Thymus (tissue), 11 donors: ENCODE measurements around the gene ACSBG1. TPM values are rescaled to one million over a fixed set of nuclear protein-coding genes. Genes with fewer than 3 reads are reported as not detected.

Experiments used
- DNase-seq, 9 donors: peaks; one replicate each; pipeline ENCODE4 v3.0.0-alpha.2; 2013; ENCODE audit warnings: low spot score in 9 of 9, low read depth in 6 of 9, missing footprints in 1 of 9
- H3K27ac ChIP-seq, 2 donors: one replicate each; pipeline ENCODE4 v1.5.1; 2013; ENCODE audit warnings: control low read depth in 1 of 2, low read depth in 1 of 2, low read length in 1 of 2, mild to moderate bottlenecking in 1 of 2, moderate library complexity in 1 of 2
- H3K27me3 ChIP-seq, 2 donors: one replicate each; pipeline ENCODE4 v1.5.1; 2013; ENCODE audit warnings: low read length in 1 of 2; ENCODE audit not compliant: control insufficient read depth in 2 of 2, insufficient read depth in 1 of 2
- H3K36me3 ChIP-seq, 2 donors: one replicate each; pipeline ENCODE4 v1.5.1; 2013; ENCODE audit warnings: low read length in 1 of 2, mild to moderate bottlenecking in 1 of 2, moderate library complexity in 1 of 2; ENCODE audit not compliant: control insufficient read depth in 2 of 2, insufficient read depth in 2 of 2
- H3K4me1 ChIP-seq, 2 donors: one replicate each; pipeline ENCODE4 v1.5.1; 2013; ENCODE audit warnings: low read length in 2 of 2; ENCODE audit not compliant: control insufficient read depth in 2 of 2, insufficient read depth in 2 of 2
- H3K4me3 ChIP-seq, 2 donors: one replicate each; pipeline ENCODE4 v1.5.1; 2013; ENCODE audit warnings: low read length in 2 of 2, control low read depth in 1 of 2, mild to moderate bottlenecking in 1 of 2
- H3K9me3 ChIP-seq, 2 donors: one replicate each; pipeline ENCODE4 v1.5.1; 2013; ENCODE audit warnings: low read length in 1 of 2, mild to moderate bottlenecking in 1 of 2; ENCODE audit not compliant: control insufficient read depth in 2 of 2, insufficient read depth in 1 of 2
- WGBS: extraction: QIAGEN DNeasy Blood & Tissue Kit; methylation state at CpG from one replicate; pipeline ENCODE4 v1.1.7; 2013; 5-methylcytosine and 5-hydroxymethylcytosine counted together
- polyA plus RNA-seq: library from polyadenylated mRNA; stranded (reverse); fragments of 200-250 nt; gene quantifications from one replicate; pipeline ENCODE4 v1.2.3, GENCODE V29; 2013
- total RNA-seq: library from RNA; stranded (reverse); fragments of 120-200 nt; gene quantifications from one replicate; pipeline ENCODE4 v1.2.4, GENCODE V29; 2013
- donor health status: healthy.

Gene ACSBG1
- total and polyA plus RNA-seq, 2 donors: 1.1 to 7.9 TPM

DNA sequence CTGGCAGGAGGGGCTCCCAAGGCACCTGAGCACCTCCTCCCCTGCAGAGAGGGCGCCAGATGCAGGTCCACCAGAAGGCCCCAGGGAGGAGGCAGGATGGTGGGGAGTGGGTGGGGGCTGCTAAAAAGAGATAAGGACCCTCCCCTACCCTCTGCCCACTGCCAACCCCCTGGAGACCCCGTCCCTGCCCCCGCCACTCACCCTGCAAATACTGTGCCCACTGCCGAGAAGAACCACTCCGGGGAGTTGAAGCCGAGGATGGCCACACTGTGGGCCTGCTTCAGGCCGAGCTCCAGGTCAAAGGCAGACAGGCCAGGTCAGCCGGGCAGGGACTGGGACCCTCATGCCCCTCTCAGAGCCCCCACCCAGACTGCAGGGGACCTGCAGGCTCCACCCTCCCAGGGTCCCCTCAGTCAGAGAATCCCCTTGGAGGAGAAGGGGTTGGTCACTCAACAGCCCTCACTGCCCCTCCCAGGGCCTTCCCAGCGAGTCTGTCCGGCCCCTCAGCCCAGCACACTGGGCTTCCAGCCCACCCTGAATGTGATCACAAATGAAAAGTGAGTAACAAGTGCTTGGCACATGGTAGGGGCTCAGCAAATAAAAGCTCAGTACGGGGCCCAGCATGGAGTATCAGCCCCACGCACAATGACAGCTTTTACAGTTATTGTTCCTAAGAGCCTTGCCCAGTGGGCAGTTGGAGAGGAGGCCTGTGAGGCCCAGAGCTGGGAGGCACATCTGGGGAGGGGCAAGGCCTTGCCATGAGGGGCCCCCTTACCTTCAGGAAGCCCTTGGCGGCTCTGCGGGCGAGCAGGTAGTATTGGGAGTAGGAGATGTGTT is 40.4 kb downstream of the ACSBG1 start:
- WGBS: 97% methylated on average over 15 of the region's 15 CpGs
- no peak overlapping the region for H3K4me3 ChIP-seq
- no peaks in the 10 kb centered on the region for H3K36me3 ChIP-seq
- peaks cover 0 to 7% of the 10 kb centered on the region in 2 donors for H3K4me1 ChIP-seq
- no peaks in the 10 kb centered on the region for H3K9me3 ChIP-seq
- no peak overlapping the region for H3K27ac ChIP-seq
- H3K27me3 ChIP-seq: no peaks in the 10 kb centered on the region
- DNase-seq: no peak

DNA sequence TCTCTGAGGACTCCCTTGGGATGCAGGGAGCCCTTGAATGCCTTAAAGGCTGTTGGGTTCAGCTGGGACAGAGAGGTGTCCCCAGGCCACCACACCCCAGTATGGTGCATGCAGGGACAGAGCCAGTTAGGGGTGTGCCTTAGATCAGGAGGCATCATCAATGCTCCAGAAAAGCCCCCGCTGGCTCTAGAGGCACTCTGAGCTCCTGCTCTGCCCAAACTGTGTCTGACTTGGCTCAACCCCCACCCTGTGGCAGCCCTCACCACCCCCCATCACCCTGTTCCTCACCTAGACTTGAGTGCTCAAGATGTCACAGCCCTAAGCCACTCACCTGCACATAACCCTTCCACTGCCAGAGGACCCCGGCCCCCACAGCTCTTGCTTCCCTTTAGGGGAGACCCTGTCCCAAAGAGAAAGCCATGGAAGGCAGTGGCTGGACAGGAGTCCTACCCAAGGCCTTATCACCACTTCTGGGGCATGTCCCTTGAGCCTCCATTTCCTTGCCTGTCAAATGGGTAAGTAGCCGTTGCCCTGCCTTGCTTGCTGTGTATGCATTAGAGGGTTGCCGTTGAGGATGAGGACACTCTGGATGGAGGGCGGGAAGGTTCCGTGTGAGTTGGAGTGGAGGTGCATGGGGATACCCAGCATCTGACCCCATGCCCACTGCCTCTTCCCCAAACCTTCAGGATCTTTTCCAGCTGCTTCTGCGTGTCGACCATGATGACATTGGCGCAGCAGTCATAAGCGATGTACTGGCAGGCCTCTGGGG is 41.4 kb downstream of the ACSBG1 start:
- no peak overlapping the region for H3K4me3 ChIP-seq
- H3K4me1 ChIP-seq: peaks cover 0 to 7% of the 10 kb centered on the region in 2 donors
- H3K27me3 ChIP-seq: no peaks in the 10 kb centered on the region
- DNase-seq: no peak
- H3K36me3 ChIP-seq: no peaks in the 10 kb centered on the region
- WGBS: 99% methylated on average over 10 of the region's 10 CpGs
- no peaks in the 10 kb centered on the region for H3K9me3 ChIP-seq
- H3K27ac ChIP-seq: no peak overlapping the region

DNA sequence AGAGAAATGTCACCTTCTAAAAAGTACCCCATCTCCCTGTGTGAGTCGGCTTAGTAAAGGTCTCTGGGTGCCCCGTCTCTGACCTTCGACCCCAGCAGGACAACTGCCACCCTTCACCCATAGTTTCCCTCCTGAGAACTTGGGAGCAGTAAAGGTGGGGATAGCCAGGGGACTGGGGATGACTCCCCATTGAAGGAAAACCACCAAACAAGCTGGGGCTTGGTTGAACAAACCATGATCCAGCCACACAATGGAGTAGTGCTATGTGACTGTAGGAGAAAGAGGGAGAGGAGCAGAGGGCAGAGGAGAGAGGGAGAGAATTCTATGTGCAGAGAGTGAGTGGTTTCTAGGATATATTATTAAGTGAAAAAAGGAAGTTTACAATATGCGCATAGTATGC is 51.5 kb downstream of the ACSBG1 start:
- no peak overlapping the region for H3K4me3 ChIP-seq
- DNase-seq: no peak
- H3K27me3 ChIP-seq: no peaks in the 10 kb centered on the region
- WGBS: 97% methylated on average over 4 of the region's 4 CpGs
- H3K4me1 ChIP-seq: peaks cover 25 to 31% of the 10 kb centered on the region in 2 donors
- H3K36me3 ChIP-seq: peaks cover 0 to 5% of the 10 kb centered on the region in 2 donors
- H3K27ac ChIP-seq: no peak overlapping the region
- H3K9me3 ChIP-seq: peaks cover 0 to 4% of the 10 kb centered on the region in 2 donors

DNA sequence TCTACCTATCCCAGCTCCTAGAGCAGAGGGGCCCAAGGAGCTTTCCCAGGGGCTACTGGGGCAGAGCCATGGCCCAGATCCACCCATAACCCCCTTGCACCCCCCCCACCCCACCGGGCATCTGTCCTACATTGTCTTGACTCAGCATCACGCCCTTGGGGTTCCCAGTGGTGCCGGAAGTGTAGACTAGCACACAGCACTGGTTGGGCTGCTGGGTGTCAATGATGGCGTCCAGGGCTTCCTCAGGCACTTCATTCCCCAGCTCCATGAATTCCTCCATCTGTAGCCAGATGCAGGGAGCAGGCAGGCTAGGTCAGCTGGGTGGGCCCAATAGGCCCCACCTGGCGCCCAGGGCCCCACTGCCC is 52.0 kb downstream of the ACSBG1 start:
- Histone ChIP-seq H3K36me3 (peaks cover 0 to 5% of the 10 kb centered on the region in 2 donors), H3K27ac (no peak overlapping the region), H3K4me3 (no peak overlapping the region), H3K4me1 (peaks cover 28 to 36% of the 10 kb centered on the region in 2 donors), H3K9me3 (peaks cover 0 to 4% of the 10 kb centered on the region in 2 donors), H3K27me3 (no peaks in the 10 kb centered on the region)
- 98% methylated on average over 5 of the region's 5 CpGs for WGBS
- DNase-seq: no peak

DNA sequence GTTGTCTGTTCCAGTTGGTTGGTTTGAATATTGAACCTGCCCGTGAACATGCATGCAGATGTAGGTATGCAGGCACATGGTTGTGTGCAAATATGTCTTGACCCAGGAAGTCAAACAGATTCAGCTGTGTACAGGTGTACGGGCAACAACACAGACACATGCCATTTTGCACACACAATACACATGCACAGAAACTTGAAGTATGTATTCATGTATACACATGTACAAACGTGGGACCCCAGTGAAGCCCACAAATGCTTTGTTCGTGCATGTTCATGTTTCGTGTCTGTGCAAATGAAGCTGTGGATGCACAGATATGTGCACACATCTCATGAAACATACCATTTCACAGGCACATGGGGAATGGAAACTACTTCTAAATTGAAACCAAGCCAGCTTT is 54.5 kb downstream of the ACSBG1 start:
- H3K36me3 ChIP-seq: peaks cover 0 to 5% of the 10 kb centered on the region in 2 donors
- H3K9me3 ChIP-seq: peaks cover 0 to 4% of the 10 kb centered on the region in 2 donors
- 95% methylated on average over 5 of the region's 5 CpGs for WGBS
- H3K4me3 ChIP-seq: no peak overlapping the region
- H3K4me1 ChIP-seq: peaks cover 40 to 57% of the 10 kb centered on the region in 2 donors
- no peak for DNase-seq
- H3K27ac ChIP-seq: no peak overlapping the region
- H3K27me3 ChIP-seq: no peaks in the 10 kb centered on the region

DNA sequence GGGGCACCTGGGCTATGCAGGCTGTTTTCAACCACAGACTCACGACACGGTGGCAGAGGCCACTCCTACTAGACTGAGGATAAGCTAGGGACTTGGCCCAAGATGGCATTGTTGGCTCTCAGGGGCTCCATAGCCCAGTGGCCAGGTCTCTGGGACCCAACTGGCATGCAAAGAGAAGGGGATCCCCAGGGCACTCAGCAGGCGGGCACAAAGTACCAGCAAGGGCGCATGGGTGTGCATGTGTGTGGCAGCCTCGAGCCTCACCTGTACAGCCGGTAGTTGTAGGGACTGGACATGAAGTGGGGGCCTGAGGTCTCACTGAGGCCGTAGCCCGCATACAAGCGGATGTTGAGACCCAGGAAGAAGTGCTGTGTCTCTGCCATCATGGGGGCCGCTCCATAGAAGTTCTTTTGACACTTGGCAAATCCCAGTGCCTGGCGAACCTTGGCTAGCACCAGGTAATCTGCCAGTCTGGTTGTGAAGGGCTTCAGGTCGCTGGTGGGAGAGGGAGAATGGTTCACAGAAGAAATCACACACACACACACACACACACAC is 55.0 kb downstream of the ACSBG1 start:
- WGBS: 87% methylated on average over 12 of the region's 12 CpGs

DNA sequence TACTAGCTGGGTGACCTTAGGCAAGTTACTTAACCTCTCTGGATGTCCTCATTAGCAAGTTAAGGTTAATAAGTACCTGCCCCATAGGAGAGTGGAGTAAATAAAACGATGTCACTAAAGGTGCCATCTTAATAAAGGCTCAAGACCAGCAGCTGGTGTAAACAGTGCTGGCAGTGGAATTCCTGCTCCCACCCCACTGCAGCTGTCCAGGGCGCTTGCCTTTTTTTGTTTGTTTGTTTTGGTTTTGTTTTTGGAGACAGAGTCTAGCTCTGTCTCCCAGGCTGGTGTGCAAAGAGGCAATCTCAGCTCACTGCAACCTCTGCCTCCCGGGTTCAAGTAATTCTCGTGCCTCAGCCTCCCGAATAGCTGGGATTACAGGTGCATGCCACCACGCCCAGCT is 56.3 kb downstream of the ACSBG1 start:
- H3K4me1 ChIP-seq: peaks cover 59 to 76% of the 10 kb centered on the region in 2 donors
- no peak overlapping the region for H3K4me3 ChIP-seq
- no peak for DNase-seq
- peaks cover 0 to 4% of the 10 kb centered on the region in 2 donors for H3K9me3 ChIP-seq
- H3K27ac ChIP-seq: no peak overlapping the region
- H3K36me3 ChIP-seq: peaks cover 3 to 5% of the 10 kb centered on the region in 2 donors
- 97% methylated on average over 6 of the region's 6 CpGs for WGBS
- H3K27me3 ChIP-seq: no peaks in the 10 kb centered on the region

More for the DNA sequence above, 55.0 kb downstream of the ACSBG1 start:
- Histone ChIP-seq H3K27me3 (no peaks in the 10 kb centered on the region), H3K4me1 (peaks cover 46 to 63% of the 10 kb centered on the region in 2 donors), H3K27ac (no peak overlapping the region), H3K9me3 (peaks cover 0 to 4% of the 10 kb centered on the region in 2 donors), H3K36me3 (peaks cover 0 to 5% of the 10 kb centered on the region in 2 donors), H3K4me3 (no peak overlapping the region)
- DNase-seq: no peak

DNA sequence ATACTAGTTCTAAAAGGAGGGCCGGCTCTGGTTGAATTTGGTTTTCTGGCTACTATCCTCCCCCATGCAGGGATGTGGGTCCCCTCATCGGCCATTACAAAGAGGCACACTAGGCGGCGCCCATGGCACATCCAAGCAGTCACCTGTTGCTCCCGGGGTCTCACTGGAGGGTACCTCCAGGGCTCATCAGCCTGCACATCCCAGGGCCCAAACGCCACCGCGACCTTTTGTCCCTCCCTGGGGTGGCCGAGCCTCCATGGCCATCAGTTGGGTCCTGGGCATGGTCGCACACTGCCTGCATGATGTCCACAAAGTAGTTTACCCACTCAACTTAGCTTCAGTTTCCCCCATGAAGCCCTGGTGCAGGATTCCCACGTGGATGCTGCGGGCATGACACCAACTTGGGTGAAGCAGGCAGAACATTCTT is 56.9 kb downstream of the ACSBG1 start:
- H3K36me3 ChIP-seq: peaks cover 5 to 9% of the 10 kb centered on the region in 2 donors
- no peaks in the 10 kb centered on the region for H3K27me3 ChIP-seq
- no peak overlapping the region for H3K4me3 ChIP-seq
- 47% methylated on average over 12 of the region's 12 CpGs for WGBS
- H3K4me1 ChIP-seq: peaks cover 65 to 81% of the 10 kb centered on the region in 2 donors
- H3K9me3 ChIP-seq: peaks cover 0 to 4% of the 10 kb centered on the region in 2 donors
- peak in 5 of 9 donors; percentile 62 to 81 (median 70) for DNase-seq
- H3K27ac ChIP-seq: no peak overlapping the region

DNA sequence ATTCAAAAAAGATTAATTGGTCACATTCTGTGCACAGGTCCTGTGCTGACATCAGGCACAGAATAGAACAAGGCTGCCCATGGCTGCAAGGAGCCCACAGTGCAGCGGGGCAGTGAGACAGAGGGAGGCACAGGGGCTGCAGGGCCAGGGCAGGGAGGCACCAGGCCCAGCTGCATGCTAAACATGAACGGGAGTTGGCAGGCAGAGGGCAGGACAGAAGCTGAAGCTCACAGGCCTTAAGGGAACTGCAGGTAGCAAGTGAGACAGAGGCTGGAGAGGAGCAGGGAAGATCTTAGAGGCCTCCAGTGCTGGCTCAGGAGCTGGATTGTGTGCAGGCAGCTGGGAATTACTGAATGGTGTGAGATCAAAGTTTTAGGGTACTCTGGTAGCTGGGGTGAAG is 59.0 kb downstream of the ACSBG1 start:
- 27% methylated on average over 2 of the region's 2 CpGs for WGBS
- Histone ChIP-seq H3K36me3 (peaks cover 26 to 29% of the 10 kb centered on the region in 2 donors), H3K27ac (peak overlapping the region; percentile 22 to 91), H3K4me1 (peaks cover 74 to 90% of the 10 kb centered on the region in 2 donors), H3K4me3 (no peak overlapping the region), H3K9me3 (peaks cover 0 to 10% of the 10 kb centered on the region in 2 donors), H3K27me3 (no peaks in the 10 kb centered on the region)
- peak in 2 of 9 donors; percentile 51 to 73 for DNase-seq
